Measurements from ENCODE around the gene MICAL3.
A peak's percentile ranks its signal among the peaks of the same experiment; 100 is the strongest.
"Not testable (repeated sequence)": the region's sequence is repeated elsewhere in the genome, so short reads cannot be mapped to it uniquely, and the experiment has no call there.

The MICAL3 gene

DNA sequence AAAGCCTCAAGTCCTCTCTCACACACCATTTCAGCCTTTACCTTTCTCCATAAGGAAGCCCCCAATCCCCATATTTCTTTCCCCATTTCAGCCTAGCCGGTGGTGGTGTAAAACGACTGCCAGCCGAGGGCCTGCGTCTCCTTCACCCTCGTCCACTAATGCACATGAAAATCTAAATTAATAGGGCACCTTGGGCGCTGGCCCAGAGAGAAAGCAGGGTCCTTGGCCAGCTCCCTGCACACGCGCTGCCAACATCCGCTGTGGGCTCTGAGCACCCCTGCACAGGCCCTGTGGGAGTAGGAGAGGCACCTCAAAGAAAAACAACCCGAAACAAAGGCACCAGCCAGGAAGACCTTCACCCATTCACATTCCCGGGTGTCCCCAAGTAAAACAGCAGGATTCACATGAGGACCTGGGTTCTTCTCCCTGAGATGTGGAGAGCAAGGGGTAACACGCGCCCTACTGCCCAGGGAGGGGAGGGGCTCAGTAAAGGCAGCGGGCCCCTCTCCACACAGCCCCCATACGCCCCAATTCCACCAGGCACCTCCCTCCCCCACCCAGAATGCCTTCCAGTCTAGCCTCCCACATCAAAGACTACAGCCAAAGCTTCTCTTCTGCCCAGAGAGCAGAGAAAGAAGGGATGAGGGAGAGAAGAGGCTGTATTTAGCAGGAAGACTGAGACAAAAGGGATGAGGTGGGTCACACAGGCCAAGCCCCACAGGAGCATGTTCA lies 79.0 kb downstream of the MICAL3 start:
- Histone ChIP-seq H3K27ac (peak overlapping the region in 5 of 21 experiments; percentile 5 to 41 (median 9)), H3K4me3 (no peak overlapping the region)

GRCh38 chr22:17944256-17944655 lies 80.1 kb downstream of the MICAL3 start:
- H3K27ac ChIP-seq = no peak overlapping the region
- no peak overlapping the region for H3K4me3 ChIP-seq

DNA sequence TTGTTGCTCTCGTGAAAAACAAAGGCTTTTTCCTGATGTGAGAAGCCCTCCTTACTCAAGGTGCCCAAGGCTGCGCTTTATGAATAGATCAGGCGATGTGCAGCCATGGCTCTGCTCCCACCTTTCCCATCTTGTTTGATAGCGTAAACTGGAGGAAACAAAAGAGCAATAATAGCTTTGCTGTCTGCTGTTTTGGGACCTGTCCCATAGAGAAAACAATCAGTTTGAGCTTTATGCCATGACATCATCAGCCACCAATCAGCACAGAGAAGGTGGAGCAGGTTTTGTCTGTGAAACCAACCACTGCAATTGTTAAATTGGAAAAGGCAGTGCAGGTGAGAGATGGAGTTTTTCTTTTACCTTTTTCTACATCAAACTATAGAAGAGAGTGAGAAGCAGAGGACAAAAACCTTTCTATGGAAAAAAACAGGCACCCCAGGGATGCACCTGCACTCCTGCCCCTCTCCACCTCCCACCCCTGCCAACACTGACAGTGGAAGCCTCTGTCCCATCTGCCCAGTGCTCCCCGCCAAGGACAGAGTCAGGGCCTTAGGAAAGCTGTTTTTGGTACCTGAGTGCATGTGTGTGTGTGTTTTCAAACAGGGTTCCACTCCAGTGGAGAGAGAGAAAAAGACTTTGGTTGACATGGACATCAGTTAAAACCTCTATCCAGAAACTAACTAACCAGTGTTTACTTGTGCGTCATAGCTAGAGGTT lies 80.7 kb downstream of the MICAL3 start:
- H3K27ac ChIP-seq = no peak overlapping the region

DNA sequence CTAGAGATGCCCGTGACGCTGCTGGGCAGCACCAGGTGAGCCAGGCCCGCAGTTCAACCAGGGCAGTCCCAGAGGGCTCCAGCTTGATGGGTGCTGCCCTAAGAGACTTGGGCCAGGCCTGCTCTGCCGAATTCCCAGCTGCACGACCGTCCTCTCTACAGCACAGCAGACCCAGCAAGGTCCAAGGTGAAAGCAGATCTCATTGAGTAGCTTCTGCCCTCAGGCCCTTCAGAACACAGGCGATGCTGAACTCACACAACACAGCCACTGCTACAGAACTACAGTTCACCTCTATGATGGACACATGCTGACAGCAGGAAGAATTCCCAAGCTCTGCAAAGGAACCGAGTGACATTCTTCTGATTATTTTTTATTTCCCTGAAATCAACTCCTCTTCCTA lies 81.6 kb downstream of the MICAL3 start:
- H3K4me3 ChIP-seq = no peak overlapping the region
- no peak overlapping the region for H3K27ac ChIP-seq

More for the DNA sequence above, 80.7 kb downstream of the MICAL3 start:
- no peak overlapping the region for H3K4me3 ChIP-seq

GRCh38 chr22:17941471-17942406 lies 82.6 kb downstream of the MICAL3 start:
- no peak overlapping the region for H3K4me3 ChIP-seq
- no peak overlapping the region for H3K27ac ChIP-seq

DNA sequence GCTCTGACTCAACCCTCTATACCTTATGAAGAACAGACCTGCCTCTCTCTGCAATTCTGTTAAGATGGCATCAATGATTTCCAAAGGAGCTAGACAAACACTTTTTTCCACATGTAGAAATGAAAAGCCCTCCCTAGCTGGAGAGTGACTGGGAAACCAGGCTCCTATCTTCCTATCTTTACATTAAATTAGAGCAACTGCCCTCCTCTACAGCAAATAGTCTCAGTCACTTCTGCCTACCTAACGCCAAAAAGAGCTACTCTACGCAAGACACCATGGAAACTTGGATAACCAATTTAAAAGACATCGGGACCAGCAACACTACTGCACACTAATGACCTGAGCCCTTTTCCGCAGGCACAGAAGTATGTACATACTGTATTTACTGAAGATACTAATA lies 84.8 kb downstream of the MICAL3 start:
- Histone ChIP-seq H3K4me3 (no peak overlapping the region), H3K27ac (no peak overlapping the region)

- no peak overlapping the region for H3K27ac ChIP-seq
Measured at GRCh38 chr22:17939011-17939410, 85.3 kb downstream of the MICAL3 start.

GRCh38 chr22:17938484-17938924 lies 85.9 kb downstream of the MICAL3 start:
- Histone ChIP-seq H3K4me3 (no peak overlapping the region), H3K27ac (no peak overlapping the region)

More at GRCh38 chr22:17939011-17939410, 85.3 kb downstream of the MICAL3 start:
- H3K4me3 ChIP-seq = no peak overlapping the region

- not testable (repeated sequence) for H3K27ac ChIP-seq, H3K4me3 ChIP-seq
Measured at GRCh38 chr22:17932457-17932856, 91.9 kb downstream of the MICAL3 start.

- Histone ChIP-seq H3K27ac (no peak overlapping the region), H3K4me3 (no peak overlapping the region)
Measured at GRCh38 chr22:17931400-17931825, 92.9 kb downstream of the MICAL3 start.

GRCh38 chr22:17930455-17931313 lies 93.7 kb downstream of the MICAL3 start:
- Histone ChIP-seq H3K27ac (no peak overlapping the region), H3K4me3 (no peak overlapping the region)

DNA sequence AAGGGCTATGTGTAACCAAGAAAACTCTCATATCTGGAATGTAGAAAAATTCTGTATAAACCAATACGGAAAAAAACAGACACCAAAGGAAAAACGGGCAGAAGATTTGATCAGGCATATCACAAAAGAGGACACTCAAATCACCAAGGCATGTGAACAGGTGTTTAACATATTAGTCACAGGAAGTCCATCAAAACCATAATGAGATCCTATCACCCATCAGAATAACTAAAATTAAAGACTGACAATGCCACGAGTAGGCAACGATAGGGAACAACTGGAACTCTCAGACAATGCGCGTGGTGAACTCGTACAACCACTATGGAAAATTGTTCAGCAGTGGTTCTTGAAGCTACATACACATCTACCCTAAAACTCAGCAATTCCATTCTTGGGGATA lies 94.5 kb downstream of the MICAL3 start:
- Histone ChIP-seq H3K4me3 (no peak overlapping the region), H3K27ac (no peak overlapping the region)

DNA sequence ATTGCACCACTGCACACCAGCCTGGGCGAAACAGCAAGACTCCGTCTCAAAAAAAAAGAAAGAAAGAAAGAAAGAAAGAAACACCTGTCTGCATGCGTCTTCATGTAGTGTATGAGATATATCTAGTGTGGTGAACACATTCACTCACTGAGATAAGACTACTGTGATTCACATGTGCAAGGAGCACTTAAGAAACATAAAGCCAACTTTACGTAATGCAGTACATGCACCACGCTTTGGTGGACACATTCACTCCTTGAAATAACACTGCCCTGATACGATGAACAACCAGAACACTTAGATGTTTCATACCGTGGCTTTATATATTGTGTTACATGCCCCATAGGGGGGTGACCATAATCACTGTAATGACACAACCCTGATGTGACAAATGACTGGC lies 96.0 kb downstream of the MICAL3 start:
- Histone ChIP-seq H3K4me3 (no peak overlapping the region), H3K27ac (no peak overlapping the region)

DNA sequence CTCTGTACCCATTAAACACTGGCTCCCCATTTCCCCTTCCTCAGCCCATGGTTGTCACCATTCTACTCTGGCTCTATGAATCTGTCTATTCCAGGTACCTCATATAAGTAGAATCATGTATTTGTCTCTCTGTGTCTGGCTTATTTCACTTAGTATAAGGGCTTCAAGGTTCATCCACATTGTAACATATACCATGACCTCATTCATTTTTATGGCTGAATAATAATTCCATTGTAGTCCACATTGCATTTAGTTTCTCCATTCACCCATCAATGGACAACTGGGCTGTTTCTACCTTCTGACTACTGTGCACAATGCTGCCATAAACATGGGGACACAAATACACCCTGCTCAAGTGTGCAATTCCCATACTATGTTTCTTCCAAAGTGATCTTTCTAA lies 97.3 kb downstream of the MICAL3 start:
- Histone ChIP-seq H3K27ac (no peak overlapping the region), H3K4me3 (no peak overlapping the region)

GRCh38 chr22:17926516-17926915 lies 97.8 kb downstream of the MICAL3 start:
- H3K27ac ChIP-seq = no peak overlapping the region
- H3K4me3 ChIP-seq = no peak overlapping the region

GRCh38 chr22:17925431-17925841 lies 98.9 kb downstream of the MICAL3 start:
- no peak overlapping the region for H3K27ac ChIP-seq
- H3K4me3 ChIP-seq = no peak overlapping the region

DNA sequence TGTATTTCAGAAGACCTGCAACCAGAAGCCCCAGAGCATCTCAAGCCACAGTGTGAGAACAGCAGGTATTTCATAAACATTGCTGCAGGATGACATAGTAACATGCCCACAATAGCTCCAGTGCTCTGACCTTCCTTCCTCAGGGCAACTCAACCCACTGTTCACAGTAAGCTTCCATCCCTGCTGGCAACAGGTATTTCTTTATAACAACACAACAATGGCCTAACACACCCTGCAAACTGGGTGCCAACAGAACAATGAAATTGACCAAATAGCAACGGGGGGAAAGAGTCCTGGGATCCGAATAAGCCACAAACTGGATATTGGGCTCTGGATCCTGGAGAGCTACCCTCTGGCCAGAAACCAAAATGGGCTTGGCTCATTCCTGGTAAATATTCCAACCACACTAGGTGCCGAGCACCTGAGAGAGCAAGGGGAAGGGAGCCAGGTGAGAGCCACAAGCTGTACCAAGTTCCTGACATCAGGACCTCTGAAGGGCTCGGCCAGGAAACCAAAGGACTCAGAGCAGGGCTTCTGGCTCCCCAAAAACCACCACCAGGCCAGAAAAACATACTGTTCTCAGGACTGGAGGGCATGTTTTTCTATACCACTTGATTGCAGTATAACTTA lies 99.5 kb downstream of the MICAL3 start:
- H3K4me3 ChIP-seq = no peak overlapping the region
- no peak overlapping the region for H3K27ac ChIP-seq

DNA sequence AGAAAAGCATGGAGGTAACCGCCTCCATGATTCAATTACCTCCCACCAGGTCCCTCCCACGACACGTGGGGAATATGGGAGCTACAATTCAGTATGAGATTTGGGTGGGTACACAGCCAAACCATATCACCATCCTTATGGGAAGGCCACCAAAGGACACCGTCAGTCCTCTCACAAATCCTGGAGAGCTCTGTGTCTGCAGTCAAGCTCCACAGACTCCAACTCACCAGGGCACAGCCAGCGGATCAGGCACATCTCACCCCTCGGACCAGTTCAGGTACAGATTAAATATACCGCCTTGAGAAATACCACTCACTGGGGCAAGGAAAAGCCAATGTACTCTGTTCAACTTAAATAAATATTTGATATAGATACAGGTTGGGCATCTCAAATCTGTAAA lies 100.3 kb downstream of the MICAL3 start:
- no peak overlapping the region for H3K27ac ChIP-seq
- H3K4me3 ChIP-seq = no peak overlapping the region
